Transverse colon (tissue), 3 donors: Measurements from ENCODE around the gene ARID3C.

ENCODE experiments used
- CTCF ChIP-seq, 5 experiments: fragments of 200-600 bp in 3 of 5; fragments of 450-650 bp in 2 of 5; sonication (generic) in 3 of 5; IDR thresholded peaks; 1 replicate in 2 of 5; 2 replicates in 3 of 5; pipeline ENCODE4 v1.5.1; 2016 to 2017; ENCODE audit warnings: antibody characterized with exemption in 5 of 5, inconsistent platforms in 3 of 5, mild to moderate bottlenecking in 2 of 5, moderate library complexity in 1 of 5
- EP300 ChIP-seq: sonication (generic); formaldehyde crosslinking; IDR thresholded peaks from one replicate; pipeline ENCODE4 v1.6.1; 2017; ENCODE audit warnings: antibody characterized with exemption, low read depth
- POLR2A ChIP-seq: fragments of 450-650 bp; IDR thresholded peaks from one replicate; pipeline ENCODE4 v1.6.1; 2016; ENCODE audit warnings: antibody characterized with exemption, mild to moderate bottlenecking, moderate library complexity

GRCh38 chr9:34627716-34628655 lies 880 bp downstream of the ARID3C start:
- TF ChIP-seq CTCF (IDR thresholded peaks at IDR 0.05) (no peak), POLR2A (no peak), EP300 (no peak)
